RPMI7951 (cell line): ENCODE results near the gene SLC16A13. TPM values are rescaled to one million over a fixed set of nuclear protein-coding genes. Genes with fewer than 3 reads are reported as not detected.
A peak's percentile ranks its signal among the peaks of the same experiment; 100 is the strongest.

Experiments
- DNase-seq: peaks from one replicate; pipeline ENCODE4 v3.0.0-alpha.2; 2012; ENCODE audit warnings: low read depth
- total RNA-seq: library from RNA; depleted of rRNA; stranded (reverse); fragments of >200 nt; shearing (Covaris generic); gene quantifications from 2 replicates; pipeline ENCODE4 v1.2.3, GENCODE V29; 2014

The SLC16A13 gene
- total RNA-seq, 1 experiment from 2014 or later: 0.12 TPM

DNA sequence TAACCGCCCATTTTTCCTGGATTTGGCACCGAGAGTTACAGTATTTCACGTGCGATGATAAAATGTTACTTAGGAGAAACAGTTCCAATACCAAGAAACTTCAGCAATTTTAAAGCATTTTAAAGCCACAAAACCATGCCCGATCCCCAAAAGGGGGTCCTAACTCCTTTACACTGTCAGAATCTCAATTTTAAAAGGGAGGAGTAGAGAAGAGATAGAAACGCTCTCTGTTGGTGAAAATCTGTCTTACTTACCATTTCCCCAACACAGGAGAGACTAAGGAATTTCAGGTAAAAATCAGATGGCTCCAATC lies 23.9 kb upstream of the SLC16A13 start:
- DNase-seq: no peak

DNA sequence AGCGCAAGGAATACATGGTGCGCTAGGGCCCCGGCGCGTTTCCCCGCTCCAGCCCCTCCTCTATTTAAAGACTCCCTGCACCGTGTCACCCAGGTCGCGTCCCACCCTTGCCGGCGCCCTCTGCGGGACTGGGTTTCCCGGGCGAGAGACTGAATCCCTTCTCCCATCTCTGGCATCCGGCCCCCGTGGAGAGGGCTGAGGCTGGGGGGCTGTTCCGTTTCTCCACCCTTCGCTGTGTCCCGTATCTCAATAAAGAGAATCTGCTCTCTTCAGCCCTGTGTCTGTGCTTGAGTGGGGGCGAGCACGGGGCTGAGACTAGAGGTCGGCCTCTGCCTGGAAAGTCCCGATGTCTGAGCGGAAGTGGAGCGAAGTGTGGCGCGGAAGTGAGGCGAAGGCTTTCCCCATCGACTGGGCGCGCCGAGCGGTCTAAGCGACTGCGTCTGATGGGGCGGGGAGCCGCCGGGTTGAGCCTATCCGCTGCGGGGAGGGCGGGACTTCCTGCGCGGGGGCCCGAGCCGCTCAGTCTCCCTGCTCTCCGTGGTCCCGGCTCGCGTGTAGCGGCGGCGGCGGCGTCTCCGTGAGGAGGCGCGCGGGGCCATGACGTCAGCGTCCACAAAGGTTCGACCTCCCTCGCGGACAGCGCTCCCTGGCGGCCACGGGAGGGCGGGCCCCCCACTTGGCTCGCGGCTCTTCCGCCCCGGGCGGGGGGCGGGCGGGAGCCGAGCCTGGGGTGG lies 21.4 kb upstream of the SLC16A13 start:
- DNase-seq: peak; percentile 95

DNA sequence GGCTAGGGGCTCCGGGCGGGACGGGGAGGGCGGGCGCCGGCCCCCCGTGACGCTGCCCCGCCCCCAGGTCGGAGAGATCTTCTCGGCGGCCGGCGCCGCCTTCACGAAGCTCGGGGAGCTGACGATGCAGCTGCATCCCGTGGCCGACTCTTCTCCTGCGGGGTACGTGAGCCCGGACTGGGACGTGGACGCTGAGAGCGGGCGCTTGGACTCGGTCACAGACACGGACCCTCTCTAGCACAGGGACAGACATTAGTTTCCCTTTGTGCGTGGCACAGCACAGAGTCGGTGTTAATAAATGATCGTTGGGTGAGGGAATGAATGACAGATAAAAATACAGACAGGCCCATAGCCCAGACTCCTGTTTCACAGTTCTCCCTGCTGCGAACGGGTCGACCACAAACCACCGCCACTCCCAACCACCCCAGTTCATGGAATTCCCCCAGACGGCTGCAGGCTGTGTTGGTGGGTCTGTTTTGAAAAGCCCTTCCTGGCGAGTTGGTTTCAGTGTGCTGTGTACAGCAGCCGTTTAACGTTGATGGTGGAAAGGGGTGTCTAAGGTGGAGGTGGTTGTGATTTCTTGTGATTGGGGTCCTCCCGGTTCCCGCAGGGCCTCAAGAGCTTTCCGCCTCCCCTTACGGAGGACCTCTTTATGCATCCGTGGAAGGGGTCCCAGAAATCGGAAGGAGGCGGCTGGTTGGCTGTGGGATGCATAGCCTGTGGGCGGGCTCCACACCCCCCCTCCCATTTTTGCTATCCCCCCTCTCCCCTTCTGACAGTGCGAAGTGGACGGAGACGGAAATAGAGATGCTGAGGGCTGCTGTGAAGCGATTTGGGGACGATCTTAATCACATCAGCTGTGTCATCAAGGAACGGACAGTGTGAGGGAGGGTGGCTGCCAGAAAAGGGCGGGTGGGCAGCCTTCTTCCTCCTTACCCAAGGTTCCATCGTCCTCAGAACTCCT lies 20.5 kb upstream of the SLC16A13 start:
- DNase-seq: peak; percentile 73

DNA sequence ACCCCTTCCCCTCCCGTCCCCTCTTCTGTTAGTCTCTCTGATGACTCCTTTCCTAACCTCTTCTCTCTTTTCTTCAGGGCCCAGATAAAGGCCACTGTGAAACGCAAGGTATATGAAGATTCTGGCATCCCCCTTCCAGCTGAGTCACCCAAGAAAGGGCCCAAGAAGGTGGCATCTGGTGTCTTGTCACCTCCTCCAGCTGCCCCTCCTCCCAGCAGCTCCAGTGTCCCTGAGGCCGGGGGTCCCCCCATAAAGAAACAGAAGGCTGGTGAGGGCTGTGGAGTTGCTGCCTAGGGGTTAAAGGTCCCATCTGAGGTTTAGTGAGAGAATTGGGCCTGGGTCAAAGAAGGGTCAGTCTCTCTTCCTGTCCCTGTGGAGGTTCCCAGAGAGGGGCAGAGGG lies 19.4 kb upstream of the SLC16A13 start:
- DNase-seq: no peak

DNA sequence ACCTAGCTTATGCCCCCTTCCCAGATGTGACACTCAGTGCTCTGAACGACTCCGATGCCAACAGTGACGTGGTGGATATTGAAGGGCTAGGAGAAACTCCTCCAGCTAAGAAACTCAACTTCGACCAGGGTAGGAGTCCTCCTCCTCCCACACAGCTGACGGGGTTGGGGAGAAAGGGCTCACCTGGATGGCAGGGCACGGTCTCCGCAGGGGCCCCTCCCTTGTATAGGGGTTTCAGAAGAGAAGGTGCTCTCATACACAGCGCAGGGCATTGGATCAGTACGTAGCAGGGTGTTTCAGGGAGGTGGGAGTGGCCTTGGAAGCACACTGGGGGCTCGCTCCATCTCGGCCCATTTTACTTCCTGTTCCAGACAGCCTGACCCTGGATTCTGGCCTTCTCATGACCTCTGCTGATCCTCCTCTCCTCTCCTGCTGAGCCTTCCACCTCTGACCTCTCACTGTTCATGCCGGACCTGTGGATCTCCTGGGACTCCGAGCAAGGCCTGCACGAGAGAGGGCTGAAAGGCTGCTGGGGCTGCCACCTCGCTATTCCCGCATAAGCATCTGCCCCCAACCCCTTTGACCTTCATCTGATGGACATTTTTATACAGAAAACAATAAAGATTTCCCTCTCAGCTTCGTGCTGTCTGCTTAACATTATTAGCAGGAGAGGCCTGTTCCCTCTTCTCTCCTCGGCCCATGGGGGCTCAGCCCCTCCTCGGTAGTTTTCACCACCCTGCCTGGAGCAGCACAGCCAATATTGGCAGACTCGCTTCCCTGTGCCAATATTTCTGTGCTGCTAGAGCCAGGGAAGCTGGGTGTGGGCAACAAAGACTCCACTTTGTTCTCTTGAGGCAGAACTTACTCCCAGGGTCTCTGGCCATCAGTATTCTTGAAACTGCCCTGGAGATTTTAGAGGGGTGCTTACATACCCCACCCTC lies 18.7 kb upstream of the SLC16A13 start:
- DNase-seq: no peak

DNA sequence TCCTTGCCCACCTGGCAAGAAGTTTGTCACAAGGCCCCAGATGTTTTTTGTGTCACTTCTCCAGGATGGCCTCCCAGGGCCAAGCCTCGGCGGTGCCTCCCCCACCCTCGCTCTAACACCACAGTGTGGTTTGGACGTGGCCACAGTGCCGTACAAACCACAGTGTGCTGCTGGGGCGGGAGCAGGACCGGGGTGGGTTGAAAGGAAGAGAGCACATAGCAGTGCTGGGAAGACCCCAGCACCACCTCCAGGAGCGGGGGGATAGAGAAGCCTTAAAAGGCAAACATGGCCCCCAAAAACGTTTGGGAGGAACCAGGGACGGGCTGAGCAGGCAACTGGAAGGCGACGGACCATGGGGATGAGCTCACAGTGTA lies 18.0 kb upstream of the SLC16A13 start:
- DNase-seq: no peak

DNA sequence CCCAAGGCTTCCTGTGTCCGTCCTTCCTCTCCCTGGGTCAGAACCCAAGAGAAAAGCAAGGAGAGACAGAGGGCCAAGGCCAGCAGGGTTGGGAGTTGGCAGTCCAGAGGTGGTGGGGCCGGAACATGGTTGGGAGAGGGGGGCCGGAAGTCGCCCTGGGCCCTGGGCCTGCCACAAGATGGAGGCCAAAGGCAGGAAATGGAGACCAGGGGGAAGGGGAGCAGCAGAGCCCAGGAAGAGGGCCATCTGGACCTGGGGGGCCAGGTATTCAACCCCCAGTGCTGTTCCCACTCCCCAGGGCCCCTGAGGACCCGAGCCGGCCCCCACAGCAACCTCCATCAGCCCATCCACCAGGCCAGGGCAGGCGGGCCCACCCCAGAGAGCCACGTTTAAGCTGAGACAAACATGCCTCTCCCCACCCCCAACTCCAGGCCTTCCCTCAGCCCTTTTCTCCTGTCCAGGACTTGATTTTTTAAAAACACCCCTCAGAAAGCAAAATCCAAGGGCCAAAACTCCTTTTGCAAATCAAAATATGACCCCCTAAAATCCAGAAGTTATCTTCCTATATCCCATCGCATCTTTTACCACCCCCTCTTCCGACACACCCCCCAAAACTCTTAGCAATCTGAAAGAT lies 17.4 kb upstream of the SLC16A13 start:
- DNase-seq: no peak

DNA sequence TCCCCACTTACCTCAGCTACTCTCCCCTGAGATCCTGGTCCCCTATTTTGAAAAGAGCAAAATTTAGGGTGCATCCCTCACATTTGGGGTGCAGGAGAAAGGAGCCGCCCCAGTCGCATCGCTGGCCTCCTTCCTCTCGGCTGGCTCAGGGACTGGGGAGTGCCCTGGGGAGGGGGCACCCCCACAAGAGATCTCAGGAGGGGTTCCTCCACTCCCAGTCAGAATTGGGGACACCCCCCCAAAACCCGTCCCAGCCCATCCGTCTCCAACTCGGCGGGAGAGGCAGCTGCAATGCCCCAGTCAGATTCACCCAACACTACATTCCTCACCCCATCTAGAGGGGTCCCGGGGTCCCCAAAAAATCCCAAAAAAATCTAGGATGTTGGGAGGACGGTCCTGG lies 16.4 kb upstream of the SLC16A13 start:
- DNase-seq: no peak

DNA sequence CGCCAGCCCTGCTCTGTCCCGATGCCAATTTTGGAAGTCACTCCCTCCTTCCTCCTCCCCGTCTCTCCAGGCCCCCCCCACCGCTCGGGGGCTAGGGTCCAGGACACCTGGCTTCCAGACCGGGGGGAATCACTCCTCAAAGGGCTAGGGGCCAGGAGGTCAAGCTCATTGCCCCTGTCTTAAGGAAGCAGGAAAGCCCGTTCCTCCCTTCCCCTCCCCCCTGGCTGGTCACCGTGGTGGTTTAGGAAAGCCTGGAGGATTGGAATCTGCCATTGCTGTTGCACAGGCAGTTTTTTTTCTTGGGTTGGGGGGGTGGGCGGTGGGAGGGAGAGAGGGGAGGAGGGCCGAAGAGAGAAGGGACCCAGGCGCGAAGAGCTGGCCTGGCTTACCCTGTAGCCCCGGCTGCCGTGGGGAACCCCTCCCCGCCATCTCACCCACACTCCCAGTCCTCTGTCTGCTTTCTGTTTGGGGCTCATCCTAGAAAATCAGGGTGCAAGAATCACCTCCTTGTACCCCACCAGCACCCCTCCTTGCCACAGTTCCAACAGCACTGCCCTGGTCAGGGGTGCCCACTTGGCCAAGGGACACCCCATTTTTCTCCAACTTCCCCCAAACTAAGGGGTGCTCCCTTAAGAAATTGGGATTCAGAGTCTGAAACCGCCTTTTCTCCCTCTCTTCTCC lies 15.8 kb upstream of the SLC16A13 start:
- DNase-seq: peak; percentile 41

DNA sequence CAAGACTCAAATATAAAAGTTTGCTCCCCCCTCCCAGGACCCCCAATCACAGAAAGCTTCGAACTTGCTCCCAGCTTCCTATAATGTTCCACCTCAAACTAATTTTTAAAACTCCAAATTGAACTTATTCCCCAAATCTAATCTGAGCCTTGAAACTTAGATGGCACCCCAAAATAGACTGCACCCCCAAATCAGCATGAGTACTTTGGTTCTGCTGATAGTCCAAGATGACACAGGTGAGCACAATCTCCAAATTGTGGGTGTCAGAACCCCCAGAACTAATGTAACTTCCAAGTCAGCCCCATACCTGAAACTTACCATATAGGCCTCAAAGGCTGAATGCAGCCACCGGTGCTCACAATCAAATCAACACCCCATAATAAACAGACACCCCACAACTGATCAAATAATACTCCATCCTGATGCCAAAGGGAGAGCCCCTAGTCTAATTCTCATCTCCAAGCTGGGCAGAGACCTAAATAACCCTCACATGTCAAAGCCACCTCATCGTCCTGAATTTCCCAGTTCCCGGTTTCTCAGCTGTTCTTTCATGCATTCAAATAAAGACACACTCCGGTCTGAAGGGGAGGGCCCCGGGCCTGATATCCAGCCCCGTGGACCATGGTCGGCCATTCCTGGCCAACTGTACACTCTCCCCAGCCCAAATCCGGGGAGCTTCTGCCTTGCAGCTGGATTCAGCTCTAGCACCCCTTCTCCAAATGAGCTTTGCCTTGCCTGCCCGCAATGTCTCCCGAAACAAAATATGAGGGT lies 14.7 kb upstream of the SLC16A13 start:
- no peak for DNase-seq

DNA sequence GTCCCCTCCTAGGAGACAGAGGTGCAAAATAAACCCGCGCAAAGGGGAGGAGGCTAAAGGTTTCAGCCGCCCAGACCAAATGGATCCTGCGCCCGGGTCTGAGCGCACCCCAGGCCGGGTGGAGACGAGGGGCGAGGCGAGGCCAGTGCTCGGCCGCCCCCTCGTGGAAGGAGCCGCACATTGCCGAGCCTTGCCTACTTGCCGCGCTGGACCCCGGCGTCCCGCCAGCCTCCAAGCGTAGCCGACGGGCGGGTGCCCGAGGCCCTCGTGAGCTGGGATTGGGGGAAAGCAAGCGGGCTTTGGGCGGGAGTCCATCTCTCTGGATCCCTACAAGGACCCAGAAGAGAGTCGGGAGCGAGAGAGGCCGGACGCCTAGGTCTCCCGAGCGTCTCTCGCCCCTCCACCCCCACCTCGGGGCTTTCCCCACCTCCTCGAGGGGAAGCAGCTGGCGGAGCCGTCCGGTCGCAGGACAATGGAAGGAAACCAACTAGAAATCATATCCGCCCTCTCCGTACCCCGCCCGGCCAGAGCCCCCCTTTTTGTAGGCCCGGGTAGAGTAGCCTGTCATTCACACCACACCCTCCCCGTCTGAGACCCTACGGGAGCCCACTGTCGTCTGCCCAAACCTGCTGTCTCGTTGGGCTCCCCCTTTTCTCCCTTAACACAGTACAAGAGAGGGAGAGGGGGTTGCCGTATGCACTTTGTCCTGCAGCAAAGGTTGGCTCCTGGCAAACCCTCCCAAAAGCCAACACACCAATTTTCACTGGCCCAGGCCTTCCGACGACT lies 13.6 kb upstream of the SLC16A13 start:
- peak; percentile 58 for DNase-seq

DNA sequence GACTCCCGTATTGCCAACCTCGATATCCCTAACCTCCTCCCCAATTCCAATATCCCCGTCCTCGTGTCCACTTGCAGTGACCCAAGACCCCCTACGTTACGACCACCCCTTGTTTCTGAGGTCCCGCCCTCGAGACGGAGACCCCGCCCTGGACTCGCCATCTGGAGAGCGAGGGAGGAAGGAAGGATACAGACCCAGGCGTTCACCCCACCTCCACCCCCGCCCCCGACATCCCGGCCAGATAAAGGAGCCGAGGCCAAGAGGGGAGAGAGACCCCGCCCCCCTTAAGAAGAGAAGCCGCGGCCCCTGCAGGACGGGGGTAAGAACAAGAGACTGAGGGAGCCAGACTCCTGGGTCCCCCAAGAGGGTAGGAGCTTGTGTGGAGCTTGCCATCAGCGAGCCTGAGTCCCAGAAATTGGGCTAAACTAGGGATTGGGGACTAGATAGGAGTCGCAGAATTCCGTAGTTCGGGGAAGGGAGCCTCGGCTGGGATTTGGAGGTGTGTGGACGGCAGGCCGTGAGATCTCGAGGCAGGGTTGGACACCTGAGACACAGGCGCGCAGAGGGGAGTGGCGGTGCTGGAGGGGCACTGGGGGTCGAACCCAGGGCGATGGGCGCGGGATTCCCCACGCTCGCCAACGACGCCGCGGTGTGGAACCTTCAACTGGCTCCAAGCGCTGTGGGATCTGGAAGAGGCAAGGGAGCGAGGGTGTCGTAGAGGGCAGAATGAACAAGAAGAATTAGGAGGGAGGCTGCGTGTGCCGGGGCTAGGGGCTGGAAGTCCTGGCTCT lies 12.8 kb upstream of the SLC16A13 start, which contains the start of gene BCL6B:
Gene BCL6B, plus strand, starts transcription at position 270 of the 791 bp plus-strand sequence. CDS start 622 bp downstream, outside the sequence.
- DNase-seq: no peak

DNA sequence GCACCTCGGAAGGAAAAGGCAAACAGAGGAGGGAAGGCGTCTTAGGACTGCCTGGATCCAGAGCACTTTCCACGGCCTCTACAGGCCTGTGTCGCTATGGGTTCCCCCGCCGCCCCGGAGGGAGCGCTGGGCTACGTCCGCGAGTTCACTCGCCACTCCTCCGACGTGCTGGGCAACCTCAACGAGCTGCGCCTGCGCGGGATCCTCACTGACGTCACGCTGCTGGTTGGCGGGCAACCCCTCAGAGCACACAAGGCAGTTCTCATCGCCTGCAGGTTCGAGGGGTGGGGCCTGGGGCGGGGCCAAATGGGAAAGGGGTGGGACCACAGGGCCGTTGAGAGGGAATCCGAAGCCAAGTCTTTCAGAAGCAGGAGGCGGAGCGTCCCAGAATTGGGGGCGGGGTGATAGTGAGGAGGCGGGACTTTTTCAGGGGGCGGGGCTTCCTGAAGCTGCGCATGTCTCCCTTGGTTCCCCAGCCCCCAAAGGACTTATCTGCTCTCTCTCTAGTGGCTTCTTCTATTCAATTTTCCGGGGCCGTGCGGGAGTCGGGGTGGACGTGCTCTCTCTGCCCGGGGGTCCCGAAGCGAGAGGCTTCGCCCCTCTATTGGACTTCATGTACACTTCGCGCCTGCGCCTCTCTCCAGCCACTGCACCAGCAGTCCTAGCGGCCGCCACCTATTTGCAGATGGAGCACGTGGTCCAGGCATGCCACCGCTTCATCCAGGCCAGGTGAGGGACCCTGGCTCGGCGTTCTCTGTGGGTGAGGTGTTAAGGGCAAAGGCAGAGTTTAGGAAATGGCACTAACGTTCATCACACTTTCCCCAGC lies 12.0 kb upstream of the SLC16A13 start:
- peak; percentile 75 for DNase-seq

DNA sequence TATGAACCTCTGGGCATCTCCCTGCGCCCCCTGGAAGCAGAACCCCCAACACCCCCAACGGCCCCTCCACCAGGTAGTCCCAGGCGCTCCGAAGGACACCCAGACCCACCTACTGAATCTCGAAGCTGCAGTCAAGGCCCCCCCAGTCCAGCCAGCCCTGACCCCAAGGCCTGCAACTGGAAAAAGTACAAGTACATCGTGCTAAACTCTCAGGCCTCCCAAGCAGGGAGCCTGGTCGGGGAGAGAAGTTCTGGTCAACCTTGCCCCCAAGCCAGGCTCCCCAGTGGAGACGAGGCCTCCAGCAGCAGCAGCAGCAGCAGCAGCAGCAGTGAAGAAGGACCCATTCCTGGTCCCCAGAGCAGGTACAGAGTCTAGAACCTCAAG lies 11.4 kb upstream of the SLC16A13 start:
- no peak for DNase-seq

DNA sequence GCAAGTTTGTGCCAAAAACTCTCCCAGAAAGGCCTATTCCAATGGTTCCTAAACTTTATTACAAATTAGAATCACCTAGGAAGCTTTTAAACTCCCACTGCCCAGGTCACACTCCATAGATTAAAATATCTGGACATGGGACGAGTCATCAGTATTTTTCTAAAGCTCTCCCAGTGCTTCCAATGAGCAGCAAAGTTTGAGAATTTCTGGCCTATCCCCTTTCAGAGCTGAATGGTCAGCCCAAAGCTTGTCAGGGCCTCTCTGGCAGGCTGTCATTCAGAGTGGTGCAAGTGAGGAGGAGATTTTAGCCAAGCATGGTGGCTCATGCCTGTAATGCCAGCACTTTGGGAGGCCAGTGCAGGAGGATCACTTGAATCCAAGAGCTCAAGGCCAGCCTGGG lies 10.6 kb upstream of the SLC16A13 start:
- no peak for DNase-seq

DNA sequence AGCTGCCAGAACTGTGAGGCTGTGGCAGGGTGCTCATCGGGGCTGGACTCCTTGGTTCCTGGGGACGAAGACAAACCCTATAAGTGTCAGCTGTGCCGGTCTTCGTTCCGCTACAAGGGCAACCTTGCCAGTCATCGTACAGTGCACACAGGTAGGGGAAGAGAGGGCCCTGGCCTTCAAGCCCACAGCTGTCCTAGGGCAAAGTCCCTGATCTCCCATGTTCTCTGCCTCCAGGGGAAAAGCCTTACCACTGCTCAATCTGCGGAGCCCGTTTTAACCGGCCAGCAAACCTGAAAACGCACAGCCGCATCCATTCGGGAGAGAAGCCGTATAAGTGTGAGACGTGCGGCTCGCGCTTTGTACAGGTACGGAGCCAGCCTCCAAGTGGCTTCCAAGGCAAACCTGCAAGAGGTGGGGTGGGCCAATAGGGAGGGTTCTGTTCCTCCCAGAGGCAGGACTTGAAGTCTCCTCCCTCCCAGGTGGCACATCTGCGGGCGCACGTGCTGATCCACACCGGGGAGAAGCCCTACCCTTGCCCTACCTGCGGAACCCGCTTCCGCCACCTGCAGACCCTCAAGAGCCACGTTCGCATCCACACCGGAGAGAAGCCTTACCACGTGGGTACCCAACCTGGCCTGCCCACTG lies 9.2 kb upstream of the SLC16A13 start:
- no peak for DNase-seq

DNA sequence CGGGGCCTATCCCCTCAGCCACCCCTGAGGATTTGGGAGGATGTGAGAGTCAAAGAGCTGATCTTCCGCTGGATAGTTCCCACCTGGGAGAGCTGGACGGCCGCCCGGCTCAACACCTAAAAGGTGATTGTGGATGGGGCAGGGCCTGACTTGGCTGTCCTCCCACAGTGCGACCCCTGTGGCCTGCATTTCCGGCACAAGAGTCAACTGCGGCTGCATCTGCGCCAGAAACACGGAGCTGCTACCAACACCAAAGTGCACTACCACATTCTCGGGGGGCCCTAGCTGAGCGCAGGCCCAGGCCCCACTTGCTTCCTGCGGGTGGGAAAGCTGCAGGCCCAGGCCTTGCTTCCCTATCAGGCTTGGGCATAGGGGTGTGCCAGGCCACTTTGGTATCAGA lies 8.5 kb upstream of the SLC16A13 start:
- no peak for DNase-seq
